ENCODE measurements around the gene KREMEN2. TPM values are rescaled to one million over a fixed set of nuclear protein-coding genes. Genes with fewer than 3 reads are reported as not detected.
A peak's percentile ranks its signal among the peaks of the same experiment; 100 is the strongest.
"Not testable (repeated sequence)": the region's sequence is repeated elsewhere in the genome, so short reads cannot be mapped to it uniquely, and the experiment has no call there.

The KREMEN2 gene
- total RNA-seq, 4 donors from 2014 or later: not detected

GRCh38 chr16:2927010-2927646 lies 36.9 kb upstream of the KREMEN2 start:
- Histone ChIP-seq H3K36me3 (peaks cover 0 to 12% of the 10 kb centered on the region in 2 donors), H3K27me3 (no peaks in the 10 kb centered on the region), H3K9me3 (no peaks in the 10 kb centered on the region), H3K4me3 (peak overlapping the region in 3 of 4 donors; percentile 5 to 34 (median 14)), H3K4me1 (peaks cover 0 to 5% of the 10 kb centered on the region in 2 donors), H3K27ac (no peak overlapping the region)
- peak; percentile 85 to 92 for ATAC-seq
- peak; percentile 58 to 81 for DNase-seq
- TF ChIP-seq POLR2A (IDR thresholded peaks at IDR 0.05) (no peak), CTCF (IDR thresholded peaks at IDR 0.05 in 4 of 5, conservative IDR thresholded peaks at IDR 0.05 in 1 of 5) (peak; percentile 91 to 97 (median 95))
- in situ Hi-C loops (cut with MboI; ENCODE audit: low sequenced_read_pairs in 4 of 4) (loop anchor here in 1 of 4 donors (10.0 kb wide), 1 partner anchor 52 kb away; no protein-coding TSS in a partner anchor), intact Hi-C loops (cut with DNase I; ENCODE audit: low total_unique reads) (loop anchor here (2.0 kb wide), 2 partner anchors 22 to 54 kb away; no protein-coding TSS in a partner anchor)

DNA sequence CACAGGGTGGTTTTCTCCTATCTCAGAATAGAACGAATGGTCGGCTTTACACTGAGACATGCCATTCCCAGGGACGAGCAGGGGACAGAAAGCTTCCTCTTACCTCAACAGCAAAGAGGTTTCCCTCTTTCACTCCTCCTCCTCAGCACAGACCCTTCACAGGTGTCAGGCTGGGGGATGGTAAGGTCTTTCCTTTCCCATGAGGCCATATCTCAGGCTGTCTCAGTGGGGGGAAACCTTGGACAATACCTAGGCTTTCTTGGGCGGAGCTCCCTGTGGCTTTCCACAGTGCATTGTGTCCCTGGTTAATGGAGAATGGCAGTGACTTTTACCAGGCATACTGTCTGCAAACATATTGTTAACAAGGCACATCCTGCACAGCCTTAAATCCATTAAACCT lies 35.9 kb upstream of the KREMEN2 start:
- in situ Hi-C loops (cut with MboI; ENCODE audit: low sequenced_read_pairs in 4 of 4): loop anchor here in 1 of 4 donors (10.0 kb wide), 1 partner anchor 53 kb away; no protein-coding TSS in a partner anchor
- intact Hi-C loops (cut with DNase I; ENCODE audit: low total_unique reads): not testable (repeated sequence)
- H3K36me3 ChIP-seq: peaks cover 0 to 13% of the 10 kb centered on the region in 2 donors

DNA sequence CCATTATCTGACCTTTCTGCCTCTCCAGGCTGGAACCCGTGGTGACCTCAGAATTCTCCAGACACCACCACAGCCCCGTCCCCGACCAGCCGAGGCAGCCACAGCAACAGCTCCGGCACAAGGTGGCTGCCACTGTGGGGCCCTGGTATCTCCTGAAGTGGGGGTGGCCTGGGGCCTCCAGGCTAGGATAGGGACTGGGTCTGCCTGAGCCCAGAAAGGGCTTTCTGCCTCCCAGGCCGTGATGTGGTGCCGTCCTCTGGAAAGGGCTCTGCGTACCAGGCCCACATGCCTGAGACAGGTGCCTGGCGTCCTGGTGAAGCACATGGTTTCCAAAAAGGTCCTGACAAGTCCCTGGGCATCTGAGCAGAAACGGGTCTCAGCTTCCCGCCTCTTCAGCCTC lies 35.3 kb upstream of the KREMEN2 start:
- H3K4me3 ChIP-seq: no peak overlapping the region
- DNase-seq (no peak), ATAC-seq (no peak)
- in situ Hi-C loops (cut with MboI; ENCODE audit: low sequenced_read_pairs in 4 of 4): loop anchor here in 1 of 4 donors (10.0 kb wide), 1 partner anchor 54 kb away; no protein-coding TSS in a partner anchor
- peaks cover 0 to 19% of the 10 kb centered on the region in 2 donors for H3K36me3 ChIP-seq
- no peaks in the 10 kb centered on the region for H3K27me3 ChIP-seq
- peaks cover 0 to 5% of the 10 kb centered on the region in 2 donors for H3K4me1 ChIP-seq
- intact Hi-C loops (cut with DNase I; ENCODE audit: low total_unique reads): no loop called here
- no peaks in the 10 kb centered on the region for H3K9me3 ChIP-seq
- TF ChIP-seq CTCF (IDR thresholded peaks at IDR 0.05 in 4 of 5, conservative IDR thresholded peaks at IDR 0.05 in 1 of 5): no peak
- no peak for TF ChIP-seq POLR2A (IDR thresholded peaks at IDR 0.05)
- no peak overlapping the region for H3K27ac ChIP-seq

More for the DNA sequence above, 35.9 kb upstream of the KREMEN2 start:
- not testable (repeated sequence) for H3K4me3 ChIP-seq, H3K9me3 ChIP-seq, ATAC-seq, DNase-seq, H3K27me3 ChIP-seq, H3K4me1 ChIP-seq, H3K27ac ChIP-seq

GRCh38 chr16:2929693-2930092 lies 34.4 kb upstream of the KREMEN2 start:
- Histone ChIP-seq H3K4me1 (peaks cover 0 to 5% of the 10 kb centered on the region in 2 donors), H3K36me3 (peaks cover 0 to 28% of the 10 kb centered on the region in 2 donors), H3K27ac (no peak overlapping the region), H3K27me3 (no peaks in the 10 kb centered on the region), H3K4me3 (no peak overlapping the region), H3K9me3 (no peaks in the 10 kb centered on the region)
- in situ Hi-C loops (cut with MboI; ENCODE audit: low sequenced_read_pairs in 4 of 4) (loop anchor here in 1 of 4 donors (10.0 kb wide), 1 partner anchor 55 kb away; no protein-coding TSS in a partner anchor), intact Hi-C loops (cut with DNase I; ENCODE audit: low total_unique reads) (no loop called here)
- TF ChIP-seq POLR2A (IDR thresholded peaks at IDR 0.05) (no peak), CTCF (IDR thresholded peaks at IDR 0.05 in 4 of 5, conservative IDR thresholded peaks at IDR 0.05 in 1 of 5) (no peak)
- DNase-seq: no peak
- no peak for ATAC-seq

- TF ChIP-seq CTCF (IDR thresholded peaks at IDR 0.05 in 4 of 5, conservative IDR thresholded peaks at IDR 0.05 in 1 of 5) (no peak), POLR2A (IDR thresholded peaks at IDR 0.05) (no peak)
- intact Hi-C loops (cut with DNase I; ENCODE audit: low total_unique reads): no loop called here
- Histone ChIP-seq H3K27me3 (no peaks in the 10 kb centered on the region), H3K36me3 (peaks cover 0 to 31% of the 10 kb centered on the region in 2 donors), H3K9me3 (no peaks in the 10 kb centered on the region), H3K4me1 (peaks cover 0 to 5% of the 10 kb centered on the region in 2 donors), H3K27ac (no peak overlapping the region), H3K4me3 (no peak overlapping the region)
- ATAC-seq (no peak), DNase-seq (no peak)
- in situ Hi-C loops (cut with MboI; ENCODE audit: low sequenced_read_pairs in 4 of 4): no loop called here
Measured at GRCh38 chr16:2930236-2930635, 33.8 kb upstream of the KREMEN2 start.

DNA sequence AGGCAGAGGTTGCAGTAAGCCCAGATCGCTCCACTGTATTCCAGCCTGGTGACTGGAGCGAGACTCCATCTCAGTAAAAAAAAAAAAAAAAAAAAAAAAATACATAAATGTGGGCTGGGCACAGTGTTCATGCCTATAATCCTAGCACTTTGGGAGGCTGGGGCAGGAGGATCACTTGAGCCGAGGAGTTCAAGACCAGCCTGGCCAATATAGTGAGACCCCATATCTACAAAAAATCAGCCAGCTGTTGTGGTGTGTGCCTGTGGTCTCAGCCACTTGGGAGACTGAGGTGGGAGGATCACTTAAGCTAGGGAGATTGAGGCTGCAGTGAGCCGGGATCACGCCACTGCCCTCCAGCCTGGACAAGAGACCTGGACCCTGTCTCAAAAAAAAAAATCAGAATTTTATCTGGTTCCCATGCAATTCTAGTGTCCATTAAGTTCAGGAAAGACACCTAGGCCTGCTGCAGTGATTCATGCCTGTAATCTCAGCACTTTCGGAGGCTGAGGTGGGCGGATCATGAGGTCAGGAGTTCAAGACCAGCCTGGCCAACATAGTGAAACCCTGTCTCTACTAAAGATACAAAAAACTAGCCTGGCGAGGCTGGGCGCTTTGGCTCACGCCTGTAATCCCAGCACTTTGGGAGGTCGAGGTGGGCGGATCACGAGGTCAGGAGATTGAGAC lies 32.7 kb upstream of the KREMEN2 start:
- H3K36me3 ChIP-seq: peaks cover 0 to 42% of the 10 kb centered on the region in 2 donors
- intact Hi-C loops (cut with DNase I; ENCODE audit: low total_unique reads); H3K27me3 ChIP-seq; H3K4me3 ChIP-seq; DNase-seq; H3K4me1 ChIP-seq; in situ Hi-C loops (cut with MboI; ENCODE audit: low sequenced_read_pairs in 4 of 4); H3K9me3 ChIP-seq; ATAC-seq; H3K27ac ChIP-seq: not testable (repeated sequence)
